HG03354 (cell line): Measurements from ENCODE around the gene BBLN.
"Not testable (repeated sequence)": the region's sequence is repeated elsewhere in the genome, so short reads cannot be mapped to it uniquely, and the experiment has no call there.

Experiments used
- ATAC-seq: cut with Tn5 transposase; IDR thresholded peaks from one replicate; pipeline ENCODE4 v1.9.1; 2021; ENCODE audit warnings: mild to moderate bottlenecking; ENCODE audit not compliant: unreplicated experiment, poor library complexity, severe bottlenecking

BBLN gene, protein sequence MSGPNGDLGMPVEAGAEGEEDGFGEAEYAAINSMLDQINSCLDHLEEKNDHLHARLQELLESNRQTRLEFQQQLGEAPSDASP

DNA sequence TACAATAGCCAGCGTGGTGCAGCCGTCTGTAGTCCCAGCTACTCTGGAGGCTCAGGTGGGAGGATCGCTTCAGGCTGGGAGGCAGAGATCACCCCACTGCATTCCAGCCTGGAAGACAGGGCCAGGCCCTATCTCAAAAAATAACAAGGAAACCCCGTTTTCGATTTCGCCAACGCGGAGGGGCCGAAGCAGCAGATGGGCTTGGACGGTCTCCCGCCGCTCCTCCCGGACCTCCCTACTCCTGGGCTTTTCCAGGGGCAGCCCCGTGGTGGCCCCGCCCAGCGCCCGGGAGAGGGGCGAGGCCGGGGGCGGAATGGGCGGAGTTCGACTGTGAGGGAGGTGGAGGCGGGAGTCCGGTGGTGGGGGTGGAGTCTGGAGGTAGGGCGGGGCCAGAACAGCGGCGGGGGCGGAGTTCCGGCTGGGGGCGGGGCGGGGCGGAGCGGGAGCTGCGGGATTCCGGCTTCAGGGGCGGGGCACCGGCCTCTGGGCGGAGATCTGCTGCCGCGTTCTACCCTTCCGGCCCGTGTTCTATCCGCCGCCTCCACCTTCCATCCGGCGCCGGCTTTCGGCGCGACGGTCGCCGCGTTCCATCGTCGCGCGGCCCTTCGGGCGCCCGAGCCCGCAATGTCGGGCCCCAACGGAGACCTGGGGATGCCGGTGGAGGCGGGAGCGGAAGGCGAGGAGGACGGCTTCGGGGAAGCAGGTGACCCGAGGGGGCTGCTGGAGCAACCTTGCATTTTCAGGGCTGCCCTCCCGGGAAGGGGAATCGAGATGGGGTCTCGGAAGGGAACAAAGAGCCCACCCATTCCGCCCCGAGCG is at the start of gene BBLN:
Gene BBLN, plus strand, starts transcription at position 482 of the 819 bp plus-strand sequence. Its CDS starts 143 bp downstream, at position 625.
- peak; percentile 86 for ATAC-seq

GRCh38 chr9:128111726-128112125 is 48.3 kb upstream of the BBLN start:
- not testable (repeated sequence) for ATAC-seq

DNA sequence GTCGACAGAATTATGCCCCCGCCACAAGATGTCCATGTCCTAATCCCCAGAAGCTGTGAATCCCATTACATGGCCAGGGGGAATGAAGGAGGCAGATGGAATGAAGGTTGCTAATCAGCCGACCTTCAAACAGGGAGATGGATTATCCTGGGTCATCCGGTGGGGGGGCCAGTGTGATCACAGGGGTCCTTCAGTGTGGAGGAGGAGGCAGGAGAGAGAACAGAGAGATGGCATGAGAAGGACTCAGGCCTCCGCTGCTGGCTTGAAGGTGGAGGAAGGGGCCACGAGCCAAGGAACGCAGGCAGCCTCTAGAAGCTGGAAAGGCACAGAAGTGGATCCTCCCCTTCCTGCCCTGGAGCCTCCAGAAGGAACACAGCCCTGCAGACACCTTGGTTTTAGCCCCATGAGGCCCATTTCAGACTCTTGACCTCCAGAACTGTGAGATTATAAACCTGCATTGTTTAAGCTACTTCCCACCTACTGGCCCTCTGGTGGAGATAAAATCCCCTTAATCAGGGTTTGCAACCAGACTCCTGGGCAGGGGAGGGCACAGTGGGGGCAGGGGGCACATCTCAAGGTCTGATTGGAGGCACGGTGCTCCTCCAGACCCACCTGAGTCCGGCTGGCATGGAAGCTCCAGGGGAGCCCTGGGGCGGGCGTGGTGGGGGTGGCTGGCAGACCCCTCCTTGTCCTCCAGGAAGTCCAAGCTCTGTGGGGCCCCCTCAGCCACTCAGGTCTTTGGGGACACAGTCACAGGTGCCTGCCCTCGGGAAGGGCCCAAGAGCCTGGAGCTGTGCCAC is 46.3 kb upstream of the BBLN start:
- ATAC-seq = no peak

DNA sequence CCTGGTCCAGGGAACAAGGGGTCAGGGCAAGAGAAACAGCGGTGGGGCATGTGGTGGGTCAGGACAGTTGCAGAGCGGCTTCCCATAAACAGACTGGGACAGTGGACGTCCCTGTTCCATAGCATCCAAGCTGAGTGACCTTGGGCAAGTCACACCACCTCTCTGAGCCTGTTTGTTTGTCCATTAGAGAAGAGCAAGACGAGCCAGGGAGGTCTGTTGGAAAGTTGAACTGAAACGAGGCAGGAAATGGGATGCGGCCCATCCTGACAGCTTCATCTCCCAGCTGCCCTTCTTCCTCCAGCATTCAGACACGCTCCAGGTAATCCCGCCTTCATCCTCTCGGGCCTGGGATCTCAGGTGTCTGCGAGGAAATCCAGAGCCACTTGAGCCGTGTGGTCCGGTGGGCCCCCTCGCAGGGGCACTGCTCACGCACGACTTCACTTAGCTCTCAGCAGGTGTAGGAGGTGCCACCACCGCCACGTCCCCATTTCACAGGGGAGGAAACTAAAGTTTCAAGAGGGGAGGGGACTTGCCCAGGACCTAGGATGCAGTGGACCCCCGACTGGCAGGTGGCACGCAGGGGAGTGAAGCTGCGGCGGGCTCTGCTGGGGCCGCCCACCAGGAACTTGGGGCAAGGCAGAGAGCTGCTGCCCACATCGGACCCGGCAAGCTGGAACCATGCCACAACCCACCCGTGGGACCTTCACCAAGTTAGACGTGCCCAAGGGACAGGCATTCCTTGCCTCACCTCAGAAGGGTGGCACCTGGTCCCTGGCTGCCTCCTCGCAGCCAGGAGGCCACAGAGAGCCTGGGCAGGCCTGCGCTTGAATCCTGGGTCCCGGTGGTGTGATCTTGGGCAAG is 45.5 kb upstream of the BBLN start:
- no peak for ATAC-seq

GRCh38 chr9:128115187-128116103 is 44.6 kb upstream of the BBLN start:
- ATAC-seq = no peak

GRCh38 chr9:128116104-128117083 is 43.7 kb upstream of the BBLN start:
- ATAC-seq = no peak

GRCh38 chr9:128117613-128118471 is 42.2 kb upstream of the BBLN start:
- peak; percentile 69 for ATAC-seq

DNA sequence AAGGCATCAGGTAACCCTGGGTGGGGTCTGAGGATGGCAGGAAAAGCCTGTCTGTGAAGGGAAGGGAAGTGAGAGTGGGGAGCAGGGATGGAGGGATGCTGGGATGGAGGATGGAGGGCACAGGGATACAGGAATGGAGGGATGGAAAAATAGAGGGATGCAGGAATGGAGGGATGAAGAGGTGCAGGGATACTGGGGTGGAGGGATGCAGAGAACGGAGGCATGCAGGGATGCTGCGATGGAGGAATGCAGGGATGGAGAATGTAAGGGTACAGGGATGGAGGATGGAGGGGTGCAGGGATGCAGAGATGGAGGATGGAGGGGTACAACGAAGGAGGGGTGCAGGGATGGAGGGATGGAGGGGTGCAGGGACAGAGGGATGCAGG is 41.6 kb upstream of the BBLN start:
- ATAC-seq = no peak

DNA sequence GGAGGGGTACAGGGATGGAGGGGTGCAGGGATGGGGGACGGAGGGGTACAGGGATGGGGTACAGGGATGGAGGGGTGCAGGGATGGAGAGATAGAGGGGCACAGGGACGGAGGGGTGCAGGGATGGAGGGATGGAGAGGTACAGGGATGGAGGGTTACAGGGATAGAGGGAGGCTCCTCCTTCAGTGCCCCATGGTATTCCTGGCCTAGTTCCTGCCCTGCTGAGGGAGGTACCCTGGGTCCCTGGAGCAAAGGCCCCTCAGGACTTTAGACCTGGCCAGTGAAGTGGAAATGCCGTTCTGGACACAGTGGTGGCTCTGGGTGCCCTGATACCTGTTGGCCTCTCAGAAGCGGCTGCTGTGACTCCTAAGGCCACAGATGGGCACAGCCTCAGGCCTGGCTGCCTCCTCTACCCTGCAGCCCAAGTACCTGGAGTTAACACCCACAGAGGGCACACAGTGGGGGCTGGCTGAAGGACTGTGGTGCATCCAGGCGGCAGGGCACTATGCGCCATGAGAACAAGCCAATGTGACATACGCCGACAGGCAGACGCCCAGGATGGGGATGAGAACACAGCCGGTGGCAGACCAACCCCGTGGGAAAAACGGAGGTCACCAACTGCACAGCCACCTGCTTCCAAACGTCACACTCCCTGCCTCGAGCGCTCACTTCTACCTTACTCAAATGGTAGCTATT is 40.9 kb upstream of the BBLN start:
- no peak for ATAC-seq

DNA sequence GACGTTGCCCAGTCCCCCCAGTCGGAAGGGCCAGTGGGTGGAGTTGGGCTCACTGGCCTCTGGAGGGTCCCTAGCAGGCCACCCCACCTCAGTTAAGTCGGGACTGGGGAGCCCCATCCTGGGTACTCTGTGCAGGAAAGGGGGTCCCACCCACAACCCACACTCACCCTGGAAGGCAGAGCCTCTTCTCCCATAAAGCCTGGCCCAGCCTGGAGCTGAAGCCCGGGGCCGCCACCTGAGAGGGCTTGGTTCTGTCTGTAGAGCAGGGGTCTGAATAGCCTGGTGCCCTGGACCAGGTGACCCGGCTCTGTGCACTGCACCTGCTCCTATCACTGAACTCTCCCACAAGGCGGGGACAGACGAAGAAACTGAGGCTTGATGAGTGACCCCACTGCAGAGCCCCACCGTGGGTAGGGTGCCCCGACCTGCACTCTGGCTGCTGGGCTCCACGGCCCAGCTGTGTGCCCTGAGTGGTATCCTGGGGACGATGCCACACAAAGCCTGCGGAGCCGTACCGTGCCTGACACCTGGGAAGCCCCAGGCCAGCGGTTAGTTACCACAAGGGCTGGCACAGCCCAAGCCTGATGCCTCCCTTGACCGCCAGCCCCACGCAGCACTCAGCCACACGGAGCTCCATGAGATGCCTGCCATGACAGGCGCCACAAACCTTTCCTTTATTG is 39.9 kb upstream of the BBLN start:
- no peak for ATAC-seq

DNA sequence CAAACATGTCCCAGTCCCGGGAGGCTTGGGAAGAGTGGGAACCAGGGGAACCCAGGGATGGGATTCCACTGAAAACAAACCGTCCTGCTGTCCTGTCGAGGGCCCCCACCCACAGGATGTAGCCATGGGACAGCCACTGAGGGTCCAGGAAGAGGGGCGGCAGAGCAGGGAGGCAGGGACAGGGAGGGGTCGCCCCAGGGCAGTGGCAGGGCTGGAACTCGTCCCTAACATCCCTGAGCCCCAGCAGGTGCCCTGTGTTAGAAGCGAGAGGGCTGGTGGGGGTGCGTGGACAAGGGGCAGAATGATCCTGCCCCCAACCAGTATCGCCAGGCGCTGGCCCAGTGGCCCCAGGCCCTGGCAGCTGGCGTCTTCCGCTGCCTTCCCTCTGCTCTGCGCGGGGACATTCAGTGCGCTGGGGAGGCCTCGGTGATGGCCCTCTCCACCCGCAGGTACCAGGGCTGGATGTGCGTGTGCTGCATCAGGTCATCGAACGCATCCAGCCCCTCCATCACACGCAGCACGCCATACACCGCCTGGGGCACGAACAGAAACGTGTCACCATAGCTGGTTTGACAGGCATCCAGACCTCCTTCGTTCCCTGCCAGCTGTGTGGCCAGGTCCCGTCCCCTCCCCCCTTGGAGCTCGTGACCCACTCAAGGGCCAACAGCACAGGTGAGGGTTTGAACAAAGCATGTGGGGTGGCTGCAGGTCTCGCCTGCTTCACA is 39.2 kb upstream of the BBLN start:
- no peak for ATAC-seq

GRCh38 chr9:128121466-128121810 is 38.6 kb upstream of the BBLN start:
- no peak for ATAC-seq

GRCh38 chr9:128121924-128122808 is 37.9 kb upstream of the BBLN start:
- ATAC-seq = no peak

GRCh38 chr9:128122809-128123175 is 37.3 kb upstream of the BBLN start:
- no peak for ATAC-seq
